ENCODE data around the gene VAV3.

- TF ChIP-seq CTCF (IDR thresholded peaks at IDR 0.05; ENCODE audit: insufficient read depth, low read depth, low read length): no peak
- no peak for TF ChIP-seq EZH2 (IDR thresholded peaks at IDR 0.05; ENCODE audit: insufficient read depth, low read length)
Measured at GRCh38 chr1:107698161-107698560, 266.8 kb downstream of the VAV3 start.

All from astrocyte (in vitro differentiated cells and primary cell).